Neutrophil (primary cell): ENCODE data around the gene NIPAL3.
"Not testable (repeated sequence)": the region's sequence is repeated elsewhere in the genome, so short reads cannot be mapped to it uniquely, and the experiment has no call there.

Source experiments
- H3K27ac ChIP-seq: fragments of 200-600 bp; sonication (generic); 2 replicates; pipeline ENCODE4 v1.5.1; 2016; ENCODE audit warnings: mild to moderate bottlenecking, moderate library complexity
- H3K27me3 ChIP-seq: fragments of 200-600 bp; sonication (generic); 2 replicates; pipeline ENCODE4 v1.6.0; 2016; ENCODE audit warnings: mild to moderate bottlenecking
- H3K36me3 ChIP-seq: fragments of 200-600 bp; sonication (generic); 2 replicates; pipeline ENCODE4 v1.5.1; 2017
- H3K4me1 ChIP-seq, 2 experiments: fragments of 200-600 bp in 1 of 2; sonication (generic) in 1 of 2; 1 replicate in 1 of 2; 2 replicates in 1 of 2; pipeline versions ENCODE4 v1.5.1 to v1.6.1; 2013 to 2016; ENCODE audit warnings: low read depth in 1 of 2, low read length in 1 of 2, mild to moderate bottlenecking in 1 of 2, moderate library complexity in 1 of 2; ENCODE audit not compliant: control insufficient read depth in 1 of 2, insufficient read depth in 1 of 2
- H3K4me3 ChIP-seq, 2 experiments: fragments of 200-600 bp in 1 of 2; sonication (generic) in 1 of 2; 1 replicate in 1 of 2; 2 replicates in 1 of 2; pipeline ENCODE4 v1.5.1; 2013 to 2016; ENCODE audit warnings: low read depth in 1 of 2, low read length in 1 of 2, mild to moderate bottlenecking in 1 of 2, moderate library complexity in 1 of 2
- H3K9me3 ChIP-seq: fragments of 200-600 bp; sonication (generic); 2 replicates; pipeline ENCODE4 v1.5.1; 2016
- CTCF ChIP-seq: fragments of 200-600 bp; sonication (generic); IDR thresholded peaks from 2 replicates; pipeline ENCODE4 v1.5.1; 2016; ENCODE audit warnings: antibody characterized with exemption

NIPAL3 gene

GRCh38 chr1:24442764-24443163 is 27.2 kb downstream of the NIPAL3 start:
- no peak overlapping the region for H3K27ac ChIP-seq
- H3K4me3 ChIP-seq: no peak overlapping the region
- no peak for TF ChIP-seq CTCF
- no peaks in the 10 kb centered on the region for H3K9me3 ChIP-seq
- no peaks in the 10 kb centered on the region for H3K27me3 ChIP-seq
- H3K36me3 ChIP-seq: peaks cover 78% of the 10 kb centered on the region
- H3K4me1 ChIP-seq: no peaks in the 10 kb centered on the region

GRCh38 chr1:24443241-24443656 is 27.6 kb downstream of the NIPAL3 start:
- Histone ChIP-seq H3K36me3 (peaks cover 75% of the 10 kb centered on the region), H3K27ac (no peak overlapping the region), H3K27me3 (no peaks in the 10 kb centered on the region), H3K4me1 (no peaks in the 10 kb centered on the region), H3K4me3 (no peak overlapping the region), H3K9me3 (no peaks in the 10 kb centered on the region)
- TF ChIP-seq CTCF: no peak

GRCh38 chr1:24446446-24446845 is 30.8 kb downstream of the NIPAL3 start:
- H3K4me1 ChIP-seq, H3K4me3 ChIP-seq, H3K9me3 ChIP-seq, H3K27ac ChIP-seq, H3K27me3 ChIP-seq: not testable (repeated sequence)
- H3K36me3 ChIP-seq: peaks cover 80% of the 10 kb centered on the region

GRCh38 chr1:24450316-24450715 is 34.7 kb downstream of the NIPAL3 start:
- Histone ChIP-seq H3K4me1 (no peaks in the 10 kb centered on the region), H3K36me3 (peaks cover 78% of the 10 kb centered on the region), H3K27me3 (no peaks in the 10 kb centered on the region), H3K4me3 (no peak overlapping the region), H3K27ac (no peak overlapping the region), H3K9me3 (no peaks in the 10 kb centered on the region)
- no peak for TF ChIP-seq CTCF

GRCh38 chr1:24450857-24451397 is 35.3 kb downstream of the NIPAL3 start:
- Histone ChIP-seq H3K4me1 (no peaks in the 10 kb centered on the region), H3K36me3 (peaks cover 81% of the 10 kb centered on the region), H3K27me3 (no peaks in the 10 kb centered on the region), H3K4me3 (no peak overlapping the region), H3K27ac (no peak overlapping the region), H3K9me3 (no peaks in the 10 kb centered on the region)
- no peak for TF ChIP-seq CTCF

- H3K27ac ChIP-seq: no peak overlapping the region
- H3K36me3 ChIP-seq: peaks cover 81% of the 10 kb centered on the region
- H3K4me3 ChIP-seq: no peak overlapping the region
- H3K27me3 ChIP-seq: no peaks in the 10 kb centered on the region
- TF ChIP-seq CTCF: no peak
- H3K9me3 ChIP-seq: no peaks in the 10 kb centered on the region
- H3K4me1 ChIP-seq: no peaks in the 10 kb centered on the region
Observed at GRCh38 chr1:24451746-24452145, 36.1 kb downstream of the NIPAL3 start.
